Choroid plexus epithelial cell (primary cell): ENCODE results near the gene MRPL23.

Experiments
- DNase-seq: peaks from one replicate; pipeline ENCODE4 v3.0.0-alpha.2; 2010; ENCODE audit warnings: low read depth
- H3K4me3 ChIP-seq: 2 replicates; pipeline ENCODE4 v1.5.1; 2011; ENCODE audit warnings: low read depth, mild to moderate bottlenecking, control low read depth, low read length, moderate library complexity
- CTCF ChIP-seq: conservative IDR thresholded peaks from 2 replicates; pipeline ENCODE4 v1.5.1; 2011; ENCODE audit warnings: low read depth, mild to moderate bottlenecking, control low read depth, inconsistent platforms, low read length, moderate library complexity

Gene MRPL23

GRCh38 chr11:1978720-1979473 lies 31.8 kb downstream of the MRPL23 start:
- H3K4me3 ChIP-seq: no peak overlapping the region
- no peak for TF ChIP-seq CTCF

GRCh38 chr11:1979607-1980006 lies 32.5 kb downstream of the MRPL23 start:
- H3K4me3 ChIP-seq: no peak overlapping the region
- DNase-seq: no peak
- no peak for TF ChIP-seq CTCF

More at GRCh38 chr11:1978720-1979473, 31.8 kb downstream of the MRPL23 start:
- no peak for DNase-seq

- H3K4me3 ChIP-seq: no peak overlapping the region
- TF ChIP-seq CTCF: no peak
- no peak for DNase-seq
Measured at GRCh38 chr11:1982873-1983600, 35.9 kb downstream of the MRPL23 start.

GRCh38 chr11:1983601-1983961 lies 36.4 kb downstream of the MRPL23 start:
- no peak for DNase-seq
- TF ChIP-seq CTCF: no peak
- H3K4me3 ChIP-seq: no peak overlapping the region

GRCh38 chr11:1987024-1987423 lies 39.9 kb downstream of the MRPL23 start:
- DNase-seq: no peak
- no peak for TF ChIP-seq CTCF
- no peak overlapping the region for H3K4me3 ChIP-seq

- no peak for DNase-seq
- H3K4me3 ChIP-seq: no peak overlapping the region
- no peak for TF ChIP-seq CTCF
Measured at GRCh38 chr11:1988174-1988573, 41.0 kb downstream of the MRPL23 start.
